ENCODE measurements around the gene SMIM34. TPM values are rescaled to one million over a fixed set of nuclear protein-coding genes. Genes with fewer than 3 reads are reported as not detected.

SMIM34 gene
- not detected for total RNA-seq

GRCh38 chr21:34423805-34424204 is at the start of gene SMIM34:
Gene SMIM34 (minus strand): TSS chr21:34423951. CDS start chr21:34423839, 112 bp downstream.

DNA sequence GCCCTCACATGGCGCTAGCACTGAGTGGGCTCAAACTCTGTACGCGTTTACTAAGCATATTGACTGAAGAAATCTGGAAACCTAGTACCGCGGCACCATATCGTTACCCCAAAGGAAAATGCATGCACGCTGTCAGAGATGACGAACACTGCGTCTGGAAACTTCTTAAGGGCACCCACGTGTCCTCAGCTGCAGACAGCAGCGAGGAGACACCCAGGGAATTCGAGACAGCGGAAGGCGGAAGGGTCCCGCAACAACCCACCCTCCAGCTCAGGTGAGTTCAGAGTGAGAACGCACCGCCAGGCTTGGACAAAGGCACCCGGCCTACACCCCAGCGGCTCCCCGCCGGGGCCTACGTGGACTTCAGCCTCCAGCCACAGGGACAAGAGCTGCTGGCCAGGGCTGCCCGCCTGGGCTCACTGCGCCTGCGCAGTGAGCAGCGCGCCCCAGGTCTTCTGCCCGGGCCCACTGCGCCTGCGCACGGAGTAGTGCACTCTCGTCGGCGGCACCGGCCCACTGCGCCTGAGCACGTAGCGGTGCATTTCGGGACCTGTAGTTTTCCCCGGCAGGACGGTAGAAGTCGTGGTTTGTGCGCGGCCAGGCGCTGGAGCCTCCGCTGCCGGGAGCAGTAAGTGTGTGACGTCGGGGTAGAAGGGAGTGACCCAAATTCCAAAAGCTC is 48.7 kb downstream of the SMIM34 start, which contains the start of gene SMIM11:
Gene SMIM11 (plus strand): TSS at position 568 of the 679 bp plus-strand sequence. CDS start 3,998 bp downstream, outside the sequence.

Small RNAs within 50 kb of the gene (small RNA-seq; reads per million reads assigned to genes)
- gene RF00614: not detected

Other genes starting within 250 kb of the SMIM34 start
- gene KCNE2, start 59.9 kb downstream of the SMIM34 start, total RNA-seq: 0.23 TPM
- gene SMIM11, start 48.4 kb downstream of the SMIM34 start, total RNA-seq: 36.7 TPM
- gene KCNE1, start 88.3 kb upstream of the SMIM34 start, total RNA-seq: 0.46 TPM
- 55.1 TPM for gene RCAN1, start 191.2 kb upstream of the SMIM34 start, total RNA-seq
- gene CLIC6, start 245.0 kb upstream of the SMIM34 start, total RNA-seq: 2.1 TPM

All from diencephalon (tissue), 1 donor.